Measurements from ENCODE around the gene CFAP77. TPM values are rescaled to one million over a fixed set of nuclear protein-coding genes. Genes with fewer than 3 reads are reported as not detected.

CFAP77 gene
- total and polyA plus RNA-seq, 9 of the 15 experiments (the other 6 are each of a cell fraction or from before 2014, with no cell fraction given), result not detected

GRCh38 chr9:132525308-132526023 is 115.5 kb downstream of the CFAP77 start (continued):
- no peak for TF ChIP-seq E4F1 (CRISPR knock-in tag; IDR thresholded peaks at IDR 0.05; ENCODE audit: borderline replicate concordance)

- H3K9ac ChIP-seq (ENCODE audit: insufficient read depth in 1 of 2, low read depth in 2 of 2, low read length in 2 of 2), result no peak overlapping the region
- H3K79me2 ChIP-seq (ENCODE audit: control insufficient read depth, insufficient read depth, low read length), result no peaks in the 10 kb centered on the region
- POLR2A ChIA-PET, result interaction anchor here (1.0 to 1.1 kb wide), 2 partner anchors 18 to 29 kb away, joined by 3 read pairs; no protein-coding TSS in a partner anchor
- ATAC-seq, result peak; percentile 28; the same call in 1 of the 3 replicates
- in situ Hi-C loops (cut with MboI), result no loop called here
- no peak for DNase-seq (ENCODE audit: extremely low read depth in 1 of 4, low spot score in 3 of 4)
- H3K4me2 ChIP-seq (ENCODE audit: insufficient read depth, low read length), result no peak overlapping the region
- TF ChIP-seq ZNF644 (tag; IDR thresholded peaks at IDR 0.05; ENCODE audit: low read depth) (no peak), BHLHE40 (IDR thresholded peaks at IDR 0.05; ENCODE audit: low read length) (no peak), IFI16 (CRISPR knock-in tag; IDR thresholded peaks at IDR 0.05) (no peak), ZNF778 (CRISPR knock-in tag; IDR thresholded peaks at IDR 0.05) (no peak), NCOA2 (IDR thresholded peaks at IDR 0.05; ENCODE audit: partially characterized antibody in 2 of 2) (no peak), ETV1 (tag; conservative IDR thresholded peaks at IDR 0.05; ENCODE audit: low read depth) (no peak), ZNF518B (CRISPR knock-in tag; IDR thresholded peaks at IDR 0.05) (no peak), DEAF1 (CRISPR knock-in tag; IDR thresholded peaks at IDR 0.05) (no peak), HNRNPH1 (optimal IDR thresholded peaks at IDR 0.05; ENCODE audit: low read depth, low read length) (no peak)
- no peaks in the 10 kb centered on the region for H3K36me3 ChIP-seq (ENCODE audit: control insufficient read depth, insufficient read depth, low read length)
- FAIRE-seq, result no peak
- no peak overlapping the region for H3K4me3 ChIP-seq
- BruUV-seq (replicated peaks), result no TSS peak
- H3K9me1 ChIP-seq (ENCODE audit: control insufficient read depth, insufficient read depth, low read length), result no peaks in the 10 kb centered on the region
- no peak overlapping the region for H2AFZ ChIP-seq (ENCODE audit: low read depth, low read length)
- H3K9me3 ChIP-seq (replicated peaks; ENCODE audit: control insufficient read depth, insufficient read depth, low read depth, low read length), result no peaks in the 10 kb centered on the region
- CTCF ChIA-PET (ENCODE audit: low intra/inter-chr PET ratio), result no interaction called here
- no peak overlapping the region for H3K27ac ChIP-seq (ENCODE audit: extremely low read depth, low read depth, low read length)
- H3K4me1 ChIP-seq (replicated peaks in 1 of 2; ENCODE audit: control insufficient read depth in 2 of 2, insufficient read depth in 2 of 2, low read length in 2 of 2), result no peaks in the 10 kb centered on the region
- WGBS (ENCODE audit: insufficient coverage, low coverage, missing lambda C conversion rate), result under 1% methylated on average over 13 of the region's 13 CpGs
- H3K27me3 ChIP-seq (ENCODE audit: control insufficient read depth in 2 of 2, insufficient read depth in 2 of 2, low read length in 2 of 2), result peaks cover 20 to 33% of the 10 kb centered on the region in 2 experiments; a peak in 3 of 5 replicates
- intact Hi-C loops (cut with micrococcal nuclease), result no loop called here
- no peaks in the 10 kb centered on the region for H4K20me1 ChIP-seq (replicated peaks; ENCODE audit: control insufficient read depth, insufficient read depth, low read length)
These were observed 121.2 kb downstream of the CFAP77 start for GRCh38 chr9:132531195-132531594.

Data from K562 (cell line).